Stimulated activated CD4-positive, alpha-beta T cell treated with anti-CD3 and anti-CD28 coated beads, Interleukin-4, amount 100 ng/mL, for 4 hours (primary cell): ENCODE results near the gene XPO4.
A peak's percentile ranks its signal among the peaks of the same experiment; 100 is the strongest.
"Not testable (repeated sequence)": the region's sequence is repeated elsewhere in the genome, so short reads cannot be mapped to it uniquely, and the experiment has no call there.

Source experiments
- DNase-seq, 2 experiments: peaks; one replicate each; pipeline ENCODE4 v3.0.0-alpha.2; 2020

XPO4 gene

GRCh38 chr13:20902438-20903163 is at the start of gene XPO4:
Gene XPO4, minus strand, starts transcription at chr13:20902746. Its CDS starts 8 bp downstream, at chr13:20902738.
- DNase-seq = peak; percentile 68 to 76

- DNase-seq = not testable (repeated sequence)
Measured at GRCh38 chr13:20948001-20948400, 45.5 kb upstream of the XPO4 start.

GRCh38 chr13:20945952-20946383 is 43.4 kb upstream of the XPO4 start:
- no peak for DNase-seq

GRCh38 chr13:20942938-20943559 is 40.5 kb upstream of the XPO4 start:
- DNase-seq = no peak

- DNase-seq = not testable (repeated sequence)
Measured at GRCh38 chr13:20940511-20940910, 38.0 kb upstream of the XPO4 start.

- DNase-seq = no peak
Measured at GRCh38 chr13:20940083-20940482, 37.5 kb upstream of the XPO4 start.

GRCh38 chr13:20939662-20940061 is 37.1 kb upstream of the XPO4 start:
- no peak for DNase-seq

GRCh38 chr13:20938302-20938701 is 35.8 kb upstream of the XPO4 start:
- no peak for DNase-seq

GRCh38 chr13:20927596-20928257 is 25.2 kb upstream of the XPO4 start:
- no peak for DNase-seq

- not testable (repeated sequence) for DNase-seq
Measured at GRCh38 chr13:20925395-20925790, 22.8 kb upstream of the XPO4 start.

- peak; percentile 56 to 68 for DNase-seq
Measured at GRCh38 chr13:20924758-20925394, 22.3 kb upstream of the XPO4 start.

GRCh38 chr13:20923272-20923671 is 20.7 kb upstream of the XPO4 start:
- DNase-seq = no peak

- DNase-seq = no peak
Measured at GRCh38 chr13:20921572-20921971, 19.0 kb upstream of the XPO4 start.

GRCh38 chr13:20915676-20916075 is 13.1 kb upstream of the XPO4 start:
- DNase-seq = not testable (repeated sequence)

- no peak for DNase-seq
Measured at GRCh38 chr13:20911037-20911436, 8.5 kb upstream of the XPO4 start.

GRCh38 chr13:20908714-20909497 is 6.4 kb upstream of the XPO4 start:
- DNase-seq = no peak

GRCh38 chr13:20904908-20905307 is 2.4 kb upstream of the XPO4 start:
- DNase-seq = no peak

GRCh38 chr13:20903164-20903475 is 574 bp upstream of the XPO4 start:
- DNase-seq = no peak

GRCh38 chr13:20901668-20902437 is 693 bp downstream of the XPO4 start:
- peak; percentile 13 to 33 for DNase-seq

- no peak for DNase-seq
Measured at GRCh38 chr13:20894245-20894644, 8.3 kb downstream of the XPO4 start.

- no peak for DNase-seq
Measured at GRCh38 chr13:20891768-20892167, 10.8 kb downstream of the XPO4 start.

- DNase-seq = no peak
Measured at GRCh38 chr13:20891034-20891433, 11.5 kb downstream of the XPO4 start.
